Mesothelial cell of epicardium (in vitro differentiated cells): ENCODE results near the gene UPF3B. TPM values are rescaled to one million over a fixed set of nuclear protein-coding genes. Genes with fewer than 3 reads are reported as not detected.

Source experiments
- DNase-seq, 2 experiments: peaks; one replicate each; pipeline ENCODE4 v3.0.0; 2021; ENCODE audit warnings: low spot score in 2 of 2; ENCODE audit not compliant: unreplicated experiment in 2 of 2
- H3K27ac Mint-ChIP-seq: 2 replicates; pipeline ENCODE4 v1.8.0; 2021; ENCODE audit warnings: mixed read lengths
- H3K27me3 Mint-ChIP-seq: 2 replicates; pipeline ENCODE4 v1.8.0; 2021; ENCODE audit warnings: low read depth, mixed read lengths
- H3K36me3 Mint-ChIP-seq: 2 replicates; pipeline ENCODE4 v1.8.0; 2021; ENCODE audit warnings: mixed read lengths
- H3K4me1 Mint-ChIP-seq: 2 replicates; pipeline ENCODE4 v1.8.0; 2021; ENCODE audit warnings: mixed read lengths
- H3K4me3 Mint-ChIP-seq: 2 replicates; pipeline ENCODE4 v1.8.0; 2021; ENCODE audit warnings: mild to moderate bottlenecking, moderate library complexity, mixed read lengths
- H3K9me3 Mint-ChIP-seq: 2 replicates; pipeline ENCODE4 v1.8.0; 2021; ENCODE audit warnings: mixed read lengths
- total RNA-seq: library from RNA; stranded (reverse); gene quantifications from 3 replicates; pipeline ENCODE4 v1.2.1, GENCODE V29; 2021
- TF ChIP-seq, protein P1 (sequence below): fragments of 200-600 bp; sonication (generic); IDR thresholded peaks from one replicate; pipeline ENCODE4 v1.5.0; 2021; ENCODE audit warnings: antibody characterized with exemption; ENCODE audit not compliant: unreplicated experiment

The UPF3B gene
- total RNA-seq, 1 donor from 2014 or later = 20.8 TPM

DNA sequence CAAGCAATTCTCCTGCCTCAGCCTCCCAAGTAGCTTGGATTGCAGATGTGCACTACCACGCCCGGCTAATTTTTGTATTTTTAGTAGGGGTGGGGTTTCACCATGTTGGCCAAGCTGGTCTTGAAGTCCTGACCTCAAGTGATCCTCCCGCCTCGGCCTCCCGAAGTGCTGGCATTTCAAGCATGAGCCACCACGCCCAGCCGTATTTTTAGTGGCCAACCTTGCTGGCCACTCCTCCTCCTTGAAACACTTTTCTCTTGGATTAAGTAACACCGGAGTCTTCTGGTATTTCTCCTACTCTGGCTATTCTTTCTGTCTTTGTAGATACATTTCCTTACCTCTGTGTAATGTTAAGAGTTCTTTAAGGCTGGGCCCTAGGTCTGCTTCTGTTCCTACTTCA is 50.2 kb downstream of the UPF3B start:
- DNase-seq = no peak
- Mint-ChIP-seq H3K9me3 (peaks cover 28% of the 10 kb centered on the region), H3K4me3 (no peak overlapping the region)

GRCh38 chrX:119801253-119802221 is 51.2 kb downstream of the UPF3B start:
- no peak for DNase-seq
- Mint-ChIP-seq H3K4me1 (no peaks in the 10 kb centered on the region), H3K36me3 (peaks cover 2% of the 10 kb centered on the region), H3K4me3 (no peak overlapping the region), H3K9me3 (peaks cover 23% of the 10 kb centered on the region), H3K27ac (no peak overlapping the region), H3K27me3 (no peaks in the 10 kb centered on the region)
- TF ChIP-seq, protein P1, sequence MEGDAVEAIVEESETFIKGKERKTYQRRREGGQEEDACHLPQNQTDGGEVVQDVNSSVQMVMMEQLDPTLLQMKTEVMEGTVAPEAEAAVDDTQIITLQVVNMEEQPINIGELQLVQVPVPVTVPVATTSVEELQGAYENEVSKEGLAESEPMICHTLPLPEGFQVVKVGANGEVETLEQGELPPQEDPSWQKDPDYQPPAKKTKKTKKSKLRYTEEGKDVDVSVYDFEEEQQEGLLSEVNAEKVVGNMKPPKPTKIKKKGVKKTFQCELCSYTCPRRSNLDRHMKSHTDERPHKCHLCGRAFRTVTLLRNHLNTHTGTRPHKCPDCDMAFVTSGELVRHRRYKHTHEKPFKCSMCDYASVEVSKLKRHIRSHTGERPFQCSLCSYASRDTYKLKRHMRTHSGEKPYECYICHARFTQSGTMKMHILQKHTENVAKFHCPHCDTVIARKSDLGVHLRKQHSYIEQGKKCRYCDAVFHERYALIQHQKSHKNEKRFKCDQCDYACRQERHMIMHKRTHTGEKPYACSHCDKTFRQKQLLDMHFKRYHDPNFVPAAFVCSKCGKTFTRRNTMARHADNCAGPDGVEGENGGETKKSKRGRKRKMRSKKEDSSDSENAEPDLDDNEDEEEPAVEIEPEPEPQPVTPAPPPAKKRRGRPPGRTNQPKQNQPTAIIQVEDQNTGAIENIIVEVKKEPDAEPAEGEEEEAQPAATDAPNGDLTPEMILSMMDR = no peak

More for the DNA sequence above, 50.2 kb downstream of the UPF3B start:
- peaks cover 2% of the 10 kb centered on the region for H3K36me3 Mint-ChIP-seq
- H3K4me1 Mint-ChIP-seq = no peaks in the 10 kb centered on the region
- H3K27me3 Mint-ChIP-seq = no peaks in the 10 kb centered on the region
- TF ChIP-seq, protein P1 = no peak
- no peak overlapping the region for H3K27ac Mint-ChIP-seq

GRCh38 chrX:119791437-119792231 is 61.1 kb downstream of the UPF3B start, which contains the start of gene RPL39:
Gene RPL39, minus strand, starts transcription at chrX:119791630. Its CDS starts 54 bp downstream, at chrX:119791576.
- TF ChIP-seq, protein P1 = no peak
- Mint-ChIP-seq H3K36me3 (peaks cover 2% of the 10 kb centered on the region), H3K27me3 (no peaks in the 10 kb centered on the region), H3K4me1 (peaks cover 15% of the 10 kb centered on the region), H3K9me3 (peaks cover 4% of the 10 kb centered on the region), H3K27ac (peak within 1 kb of the TSS; percentile 97), H3K4me3 (peak within 1 kb of the TSS; percentile 94)
- peak; percentile 57 to 75 for DNase-seq

GRCh38 chrX:119790977-119791436 is 61.8 kb downstream of the UPF3B start:
- H3K27me3 Mint-ChIP-seq = no peaks in the 10 kb centered on the region
- H3K9me3 Mint-ChIP-seq = peaks cover 4% of the 10 kb centered on the region
- peaks cover 2% of the 10 kb centered on the region for H3K36me3 Mint-ChIP-seq
- no peak for DNase-seq
- TF ChIP-seq, protein P1 = no peak
- H3K27ac Mint-ChIP-seq = peak overlapping the region; percentile 97
- peaks cover 15% of the 10 kb centered on the region for H3K4me1 Mint-ChIP-seq
- peak overlapping the region; percentile 94 for H3K4me3 Mint-ChIP-seq

GRCh38 chrX:119784747-119785446 is 67.9 kb downstream of the UPF3B start:
- peaks cover 19% of the 10 kb centered on the region for H3K36me3 Mint-ChIP-seq
- H3K4me1 Mint-ChIP-seq = peaks cover 14% of the 10 kb centered on the region
- no peak overlapping the region for H3K4me3 Mint-ChIP-seq
- no peaks in the 10 kb centered on the region for H3K27me3 Mint-ChIP-seq
- H3K27ac Mint-ChIP-seq = no peak overlapping the region
- TF ChIP-seq, protein P1 = no peak
- DNase-seq = no peak
- H3K9me3 Mint-ChIP-seq = no peaks in the 10 kb centered on the region
